Amygdala (tissue), 56 donors: ENCODE measurements around the gene PCBP1.
"Not testable (repeated sequence)": the region's sequence is repeated elsewhere in the genome, so short reads cannot be mapped to it uniquely, and the experiment has no call there.

Experiments
- DNase-seq, 56 donors: peaks; one replicate each; lab custom pipeline; 2025; lab: John Stamatoyannopoulos, UW

The PCBP1 gene

GRCh38 chr2:70086838-70087701, at the start of gene PCBP1:
TSS of gene PCBP1 (plus strand) at chr2:70087477. CDS start at chr2:70087744, 267 bp downstream.
- DNase-seq, result peak; percentile 35 to 95 (median 85)

GRCh38 chr2:70039366-70039765, 47.9 kb upstream of the PCBP1 start:
- DNase-seq, result no peak

DNA sequence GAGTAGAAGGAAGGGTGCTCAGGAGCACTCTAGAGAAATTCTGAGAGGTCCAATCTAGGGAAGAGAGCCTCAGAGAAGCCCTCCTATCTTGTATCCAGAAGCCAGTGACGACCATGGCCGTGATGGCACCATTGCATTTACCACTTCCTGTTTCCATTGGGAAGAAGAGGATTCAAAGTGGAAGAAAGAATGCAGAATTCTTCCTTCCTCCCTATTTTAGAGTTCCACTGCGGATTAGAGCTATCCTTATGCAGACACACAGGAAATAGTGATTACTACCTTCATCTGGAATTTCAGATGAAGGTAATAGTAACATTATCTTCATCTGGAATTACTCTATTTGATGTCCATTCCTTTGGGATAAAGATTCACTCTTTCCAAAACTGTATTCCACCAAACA, 45.6 kb upstream of the PCBP1 start:
- no peak for DNase-seq

DNA sequence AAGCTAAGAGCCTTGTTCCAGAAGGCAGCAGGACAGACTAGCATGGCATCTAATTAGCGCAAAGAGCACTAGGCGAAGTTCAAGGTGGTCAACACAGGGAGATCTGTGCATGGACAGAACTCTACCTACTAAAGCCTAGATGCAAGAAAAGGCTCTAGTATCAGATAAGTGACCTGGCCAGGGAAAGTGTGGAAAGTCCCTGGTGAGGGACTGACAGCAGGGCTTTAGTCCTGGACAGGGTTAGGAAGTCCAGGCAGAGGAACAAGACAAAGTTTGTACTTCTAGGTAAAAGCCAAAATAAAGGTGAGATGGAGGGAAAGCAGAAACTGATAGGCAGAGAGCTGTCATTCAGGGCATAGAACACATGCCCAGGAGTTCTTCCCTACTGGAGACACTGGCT, 45.0 kb upstream of the PCBP1 start:
- no peak for DNase-seq

DNA sequence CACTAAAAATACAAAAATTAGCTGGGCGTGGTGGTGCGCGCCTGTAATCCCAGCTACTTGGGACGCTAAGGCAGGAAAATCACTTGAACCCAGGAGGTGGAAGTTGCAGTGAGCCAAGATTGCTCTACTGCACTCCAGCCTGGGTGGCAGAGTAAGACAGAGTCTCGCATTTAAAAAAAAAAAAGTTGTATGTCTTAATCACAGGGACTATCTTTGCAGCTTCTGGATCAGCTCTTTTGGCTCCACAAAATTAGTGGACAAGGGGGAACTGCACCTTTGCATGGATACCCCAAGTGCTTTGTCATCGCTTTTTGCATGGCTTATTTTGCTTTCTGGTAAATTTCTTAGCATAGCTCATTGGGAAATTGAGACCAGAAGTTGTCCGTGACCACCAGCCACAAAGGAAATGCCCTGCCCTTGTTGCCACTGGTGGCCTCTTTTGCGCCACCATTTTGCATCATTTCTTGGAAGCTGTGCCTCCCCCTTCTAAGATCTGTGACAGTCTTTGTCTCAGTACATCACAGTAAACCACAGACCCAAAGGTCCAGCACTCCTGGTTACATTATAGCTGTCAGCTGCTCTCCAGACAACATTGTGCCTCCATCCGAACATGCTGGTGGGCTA, 43.9 kb upstream of the PCBP1 start:
- DNase-seq, result peak in 1 of 56 donors; percentile 4

DNA sequence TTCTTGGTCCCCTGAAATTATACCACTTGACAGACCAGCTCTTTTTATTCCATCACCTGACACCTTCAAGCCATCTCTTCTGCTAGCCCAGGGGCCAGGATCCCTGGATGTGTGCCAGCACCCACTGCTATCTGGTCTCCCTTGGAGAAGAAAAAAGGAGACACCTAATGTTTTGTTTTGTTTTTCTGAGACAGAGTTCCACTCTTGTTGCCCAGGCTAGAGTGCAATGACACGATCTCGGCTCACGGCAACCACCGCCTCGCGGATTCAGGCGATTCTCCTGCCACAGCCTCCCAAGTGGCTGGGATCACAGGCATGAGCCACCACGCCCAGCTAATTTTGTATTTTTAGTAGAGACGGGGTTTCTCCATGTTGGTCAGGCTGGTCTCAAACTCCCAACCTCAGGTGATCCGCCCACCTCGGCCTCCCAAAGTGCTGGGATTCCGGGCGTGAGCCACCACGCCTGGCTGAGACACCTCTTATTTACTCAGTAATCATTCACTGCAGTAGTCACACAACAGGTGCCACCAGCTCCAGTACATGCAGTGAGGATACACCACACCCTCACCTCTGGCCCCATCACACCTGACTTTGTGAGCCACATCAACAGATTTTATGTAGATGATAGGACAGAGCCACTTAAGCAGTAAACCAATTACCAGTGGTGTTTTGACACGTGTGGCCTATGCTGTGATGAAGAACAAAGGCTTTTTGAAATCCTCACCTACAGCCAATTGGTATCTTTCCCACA, 42.8 kb upstream of the PCBP1 start:
- no peak for DNase-seq

DNA sequence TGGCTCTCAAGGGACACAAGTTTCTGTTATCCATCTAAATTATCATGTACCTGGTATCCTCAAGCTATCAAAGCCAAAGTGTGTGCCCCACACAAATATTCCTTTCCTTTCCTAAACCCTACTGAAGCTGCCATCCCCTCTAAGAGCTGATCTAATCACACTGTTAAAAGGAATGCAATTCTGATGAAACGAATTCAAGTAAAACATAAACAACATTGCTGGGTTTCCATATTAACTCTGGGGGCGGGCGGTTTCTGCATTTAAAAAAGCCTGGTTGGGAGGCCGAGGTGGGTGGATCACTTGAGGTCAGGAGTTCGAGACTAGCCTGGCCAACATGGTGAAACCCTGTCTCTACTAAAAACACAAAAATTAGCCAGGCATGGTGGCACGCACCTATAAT, 41.9 kb upstream of the PCBP1 start:
- DNase-seq, result no peak

- DNase-seq, result no peak
These were observed 41.3 kb upstream of the PCBP1 start for GRCh38 chr2:70045932-70046331.

- DNase-seq, result no peak
These were observed 40.7 kb upstream of the PCBP1 start for GRCh38 chr2:70046534-70046933.

DNA sequence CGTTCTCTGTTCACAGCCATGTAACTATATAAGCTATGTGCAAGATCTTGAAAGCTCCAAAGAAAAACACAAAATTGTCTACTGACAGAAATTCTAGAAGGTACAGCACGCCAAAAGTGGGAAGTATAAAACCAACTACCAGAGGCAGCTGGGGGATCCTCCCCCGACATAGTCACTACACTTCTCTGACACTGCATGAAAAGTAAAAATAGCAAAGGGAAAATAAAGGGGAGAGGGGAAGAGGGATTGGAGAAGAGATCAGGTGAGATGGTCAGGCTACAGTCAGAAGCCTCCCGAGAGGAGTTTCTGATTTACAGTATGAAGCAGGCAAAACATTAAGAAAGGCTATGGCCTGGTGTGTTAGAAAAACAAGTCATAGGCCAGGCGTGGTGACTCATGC, 39.8 kb upstream of the PCBP1 start:
- DNase-seq, result no peak

DNA sequence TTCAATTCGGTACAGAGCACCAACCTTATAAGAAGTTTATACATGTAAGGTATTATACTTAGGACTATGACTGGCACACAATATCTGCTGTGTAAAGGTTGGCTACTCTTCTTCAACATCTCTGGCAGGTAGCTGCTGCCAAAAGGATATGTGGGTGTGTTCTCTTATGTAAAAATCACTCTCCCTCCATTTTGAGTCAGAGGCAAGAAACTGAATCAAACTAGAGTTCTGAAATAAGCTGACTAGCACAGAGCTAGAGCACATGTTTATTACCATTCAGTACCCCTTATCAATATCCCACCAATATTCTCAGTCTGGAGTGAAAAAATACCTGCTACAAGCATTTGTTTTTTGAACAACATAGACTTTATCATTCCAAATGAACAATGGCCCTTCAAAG, 38.0 kb upstream of the PCBP1 start:
- DNase-seq, result no peak

GRCh38 chr2:70050631-70051425, 36.4 kb upstream of the PCBP1 start:
- no peak for DNase-seq

GRCh38 chr2:70055259-70055658, 32.0 kb upstream of the PCBP1 start:
- not testable (repeated sequence) for DNase-seq

GRCh38 chr2:70061317-70061716, 26.0 kb upstream of the PCBP1 start:
- no peak for DNase-seq

DNA sequence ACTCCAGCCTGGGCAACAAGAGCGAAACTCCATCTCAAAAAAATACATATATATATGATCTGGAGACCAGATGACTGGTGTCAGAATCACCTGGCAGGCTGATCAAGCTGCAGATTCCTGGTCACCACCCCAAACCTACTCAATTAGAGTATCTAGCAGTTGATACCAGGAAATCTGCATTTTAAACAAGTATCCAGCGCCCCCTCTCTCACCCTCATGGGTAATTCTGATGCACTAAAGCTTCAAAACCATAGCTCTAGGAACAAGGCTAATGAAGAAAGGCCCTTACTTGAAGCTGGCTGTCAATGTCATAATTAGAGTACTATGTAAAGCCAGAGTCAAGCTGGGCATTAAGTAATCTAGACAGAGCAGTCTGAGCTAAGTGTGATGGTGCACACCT, 25.0 kb upstream of the PCBP1 start:
- DNase-seq, result no peak

- no peak for DNase-seq
These were observed 19.2 kb upstream of the PCBP1 start for GRCh38 chr2:70068119-70068518.

- DNase-seq, result no peak
These were observed 18.2 kb upstream of the PCBP1 start for GRCh38 chr2:70069049-70069448.

DNA sequence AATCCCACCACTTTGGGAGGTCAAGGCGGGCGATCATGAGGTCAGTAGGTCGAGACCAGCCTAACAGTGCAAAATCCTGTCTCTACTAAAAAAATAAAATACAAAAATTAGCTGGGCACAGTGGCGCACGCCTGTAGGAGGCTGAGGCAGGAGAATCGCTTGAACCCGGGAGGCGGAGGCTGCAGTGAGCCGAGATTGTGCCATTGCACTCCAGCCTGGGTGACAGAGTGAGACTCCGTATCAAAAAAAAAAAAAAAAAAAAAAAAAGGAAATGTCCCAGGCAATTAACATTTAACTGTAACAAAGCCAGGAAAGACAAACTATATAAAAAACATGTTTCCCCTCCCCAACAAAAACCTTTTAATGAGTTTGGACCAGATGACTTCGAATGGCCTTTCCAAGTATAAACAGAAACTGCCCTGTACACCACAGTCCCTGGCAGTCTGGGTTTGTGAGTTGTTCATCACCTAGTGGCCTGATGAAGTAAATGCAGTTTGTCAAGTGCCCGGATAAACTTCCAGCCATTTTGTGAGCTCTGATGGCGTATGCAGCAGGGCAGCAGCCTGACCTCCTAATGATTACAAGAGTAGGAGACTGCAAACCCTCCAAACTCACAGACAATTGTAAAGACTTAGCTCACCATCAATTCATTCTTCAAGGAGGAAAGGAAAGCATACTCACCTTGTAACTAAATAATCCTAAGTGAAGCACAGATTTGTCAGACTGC, 16.6 kb upstream of the PCBP1 start:
- DNase-seq, result peak in 50 of 56 donors; percentile 14 to 87 (median 57)

- DNase-seq, result peak in 4 of 56 donors; percentile 8 to 20 (median 13)
These were observed 13.8 kb upstream of the PCBP1 start for GRCh38 chr2:70073493-70073892.

DNA sequence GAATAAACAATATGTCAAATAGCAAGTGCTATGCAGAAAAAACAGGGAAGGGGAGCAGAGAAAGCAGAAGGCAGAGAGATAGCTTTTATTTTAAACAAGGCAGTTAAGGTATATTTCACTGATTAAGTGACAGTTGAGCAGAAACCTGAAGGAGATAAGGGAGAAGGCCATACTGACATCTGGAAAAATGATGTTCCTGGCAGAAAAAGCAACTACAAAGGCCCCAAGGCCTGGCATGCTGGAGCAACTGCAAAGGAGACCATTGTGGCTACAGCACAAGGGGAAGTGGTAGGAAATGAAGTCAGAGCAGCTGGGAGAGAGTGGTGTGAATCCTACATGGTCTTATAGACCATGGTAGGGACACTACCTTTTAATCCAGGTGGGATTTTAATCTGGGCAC, 8.9 kb upstream of the PCBP1 start:
- DNase-seq, result no peak
